Measurements from ENCODE around the gene LIF.

DNA sequence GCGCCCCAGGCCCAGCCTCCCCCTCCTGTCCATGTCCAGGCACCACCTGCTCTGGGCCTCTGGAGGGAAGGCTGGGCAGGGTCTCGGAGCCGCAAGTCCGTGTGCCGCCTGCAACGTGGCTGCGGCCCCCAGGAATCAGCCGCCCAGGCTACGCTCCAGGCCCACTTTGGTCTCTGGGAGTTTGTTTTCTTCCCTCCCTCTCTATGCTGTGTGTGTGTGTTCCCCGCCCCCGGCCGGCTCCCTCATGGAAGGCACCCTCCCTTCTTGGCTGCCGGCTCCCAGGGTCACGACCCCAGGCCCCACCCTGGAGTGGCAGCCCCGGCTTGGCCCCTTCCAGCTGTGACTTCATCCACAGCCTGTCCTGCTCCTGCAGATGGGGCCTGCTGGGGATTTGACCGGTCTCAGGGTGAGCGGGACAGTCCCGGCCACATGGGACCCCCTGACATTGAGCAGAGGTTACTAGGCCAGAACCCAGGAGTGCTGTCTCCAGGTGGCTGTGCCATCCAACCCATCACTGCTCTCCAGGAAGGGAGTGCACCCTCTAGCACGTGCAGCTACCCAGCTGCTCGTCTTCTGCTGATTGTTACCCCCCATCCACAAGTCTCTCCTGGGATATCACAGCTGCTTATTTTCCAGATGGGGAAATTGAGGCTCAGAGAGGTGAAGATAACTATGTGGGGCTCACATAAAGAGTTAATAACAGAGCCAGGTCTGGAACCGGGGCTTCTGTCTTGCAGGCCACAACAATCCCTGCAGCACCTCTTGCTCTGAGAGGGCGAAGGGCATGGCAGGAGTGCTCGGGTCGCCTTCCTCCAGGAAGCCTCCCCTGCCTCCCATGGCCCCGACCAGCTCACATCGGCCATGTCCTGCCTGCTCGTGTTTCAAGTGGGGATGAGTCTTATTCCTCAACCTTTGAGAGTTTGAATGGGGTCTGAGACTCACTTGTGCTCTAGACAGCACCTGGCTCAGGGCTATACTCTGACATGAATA lies 2.8 kb upstream of the LIF start:
- TF ChIP-seq, protein P1, sequence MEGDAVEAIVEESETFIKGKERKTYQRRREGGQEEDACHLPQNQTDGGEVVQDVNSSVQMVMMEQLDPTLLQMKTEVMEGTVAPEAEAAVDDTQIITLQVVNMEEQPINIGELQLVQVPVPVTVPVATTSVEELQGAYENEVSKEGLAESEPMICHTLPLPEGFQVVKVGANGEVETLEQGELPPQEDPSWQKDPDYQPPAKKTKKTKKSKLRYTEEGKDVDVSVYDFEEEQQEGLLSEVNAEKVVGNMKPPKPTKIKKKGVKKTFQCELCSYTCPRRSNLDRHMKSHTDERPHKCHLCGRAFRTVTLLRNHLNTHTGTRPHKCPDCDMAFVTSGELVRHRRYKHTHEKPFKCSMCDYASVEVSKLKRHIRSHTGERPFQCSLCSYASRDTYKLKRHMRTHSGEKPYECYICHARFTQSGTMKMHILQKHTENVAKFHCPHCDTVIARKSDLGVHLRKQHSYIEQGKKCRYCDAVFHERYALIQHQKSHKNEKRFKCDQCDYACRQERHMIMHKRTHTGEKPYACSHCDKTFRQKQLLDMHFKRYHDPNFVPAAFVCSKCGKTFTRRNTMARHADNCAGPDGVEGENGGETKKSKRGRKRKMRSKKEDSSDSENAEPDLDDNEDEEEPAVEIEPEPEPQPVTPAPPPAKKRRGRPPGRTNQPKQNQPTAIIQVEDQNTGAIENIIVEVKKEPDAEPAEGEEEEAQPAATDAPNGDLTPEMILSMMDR (IDR thresholded peaks at IDR 0.05) = no peak
- TF ChIP-seq EP300 (IDR thresholded peaks at IDR 0.05) = no peak
- TF ChIP-seq POLR2A (IDR thresholded peaks at IDR 0.05) = no peak

Measured in stomach (tissue), 4 donors.